Measurements from ENCODE around the gene CDH24.

The CDH24 gene

GRCh38 chr14:23043145-23043544 lies 14.2 kb downstream of the CDH24 start:
- no peak for DNase-seq

- no peak for DNase-seq
Observed at GRCh38 chr14:23042162-23042965, 15.0 kb downstream of the CDH24 start, which contains the start of gene PSMB11. TSS of gene PSMB11 (plus strand) at chr14:23042212. CDS start at chr14:23042226, 14 bp downstream.

GRCh38 chr14:23041729-23042128 lies 15.6 kb downstream of the CDH24 start:
- DNase-seq, result no peak

GRCh38 chr14:23040100-23040499 lies 17.2 kb downstream of the CDH24 start:
- DNase-seq, result no peak

- DNase-seq, result no peak
Observed at GRCh38 chr14:23035303-23036144, 21.8 kb downstream of the CDH24 start.

- DNase-seq, result no peak
Observed at GRCh38 chr14:23034498-23035302, 22.6 kb downstream of the CDH24 start, which contains the start of gene PSMB5. TSS of gene PSMB5 (minus strand) at chr14:23034900. CDS start at chr14:23034881, 19 bp downstream.

- DNase-seq, result no peak
Observed at GRCh38 chr14:23033801-23034497, 23.4 kb downstream of the CDH24 start.

- no peak for DNase-seq
Observed at GRCh38 chr14:23033251-23033727, 24.0 kb downstream of the CDH24 start.

- DNase-seq, result no peak
Observed at GRCh38 chr14:23030936-23031335, 26.4 kb downstream of the CDH24 start.

GRCh38 chr14:23028799-23029198 lies 28.5 kb downstream of the CDH24 start:
- no peak for DNase-seq

GRCh38 chr14:23025151-23025814 lies 32.0 kb downstream of the CDH24 start:
- no peak for DNase-seq

- no peak for DNase-seq
Observed at GRCh38 chr14:23024612-23025075, 32.7 kb downstream of the CDH24 start.

GRCh38 chr14:23023795-23024152 lies 33.5 kb downstream of the CDH24 start:
- DNase-seq, result no peak

- no peak for DNase-seq
Observed at GRCh38 chr14:23023022-23023794, 34.1 kb downstream of the CDH24 start.

GRCh38 chr14:23021889-23022442 lies 35.4 kb downstream of the CDH24 start:
- DNase-seq, result no peak

GRCh38 chr14:23021434-23021833 lies 35.9 kb downstream of the CDH24 start:
- DNase-seq, result no peak

- DNase-seq, result no peak
Observed at GRCh38 chr14:23020143-23021128, 36.9 kb downstream of the CDH24 start.

- DNase-seq, result no peak
Observed at GRCh38 chr14:23018107-23018506, 39.2 kb downstream of the CDH24 start.

GRCh38 chr14:23017091-23017490 lies 40.2 kb downstream of the CDH24 start:
- DNase-seq, result no peak

Measured in SIG-M5 (cell line).